ENCODE results near the gene KLF8.
"Not testable (repeated sequence)": the region's sequence is repeated elsewhere in the genome, so short reads cannot be mapped to it uniquely, and the experiment has no call there.

Gene KLF8

GRCh38 chrX:56232221-56233082 is at the start of gene KLF8:
KLF8 (plus strand) TSS chrX:56232356; CDS start chrX:56233335, 979 bp downstream.
- in situ Hi-C loops (cut with MboI; ENCODE audit: low sequenced_read_pairs): no loop called here

GRCh38 chrX:56206945-56207344 is 25.2 kb upstream of the KLF8 start:
- in situ Hi-C loops (cut with MboI; ENCODE audit: low sequenced_read_pairs): not testable (repeated sequence)

- in situ Hi-C loops (cut with MboI; ENCODE audit: low sequenced_read_pairs): no loop called here
Observed at GRCh38 chrX:56211701-56212100, 20.5 kb upstream of the KLF8 start.

DNA sequence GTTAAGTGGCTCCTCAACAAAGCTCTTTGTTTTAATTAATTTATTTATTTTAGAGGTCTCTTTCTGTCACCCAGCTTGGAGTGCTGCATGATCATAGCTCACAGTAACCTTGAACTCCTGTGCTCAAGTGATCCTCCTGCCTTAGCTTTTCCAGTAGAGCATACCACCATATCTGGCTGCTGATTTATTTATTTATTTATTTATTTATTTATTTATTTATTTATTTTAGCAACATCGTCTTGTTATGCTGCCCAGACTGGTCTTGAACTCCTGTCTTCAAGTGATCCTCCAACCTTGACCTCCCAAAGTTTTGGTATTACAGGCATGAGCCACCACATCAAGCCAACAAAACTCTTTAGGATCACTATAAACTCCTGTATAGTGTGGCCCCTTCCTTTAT is 15.8 kb upstream of the KLF8 start:
- in situ Hi-C loops (cut with MboI; ENCODE audit: low sequenced_read_pairs): no loop called here

GRCh38 chrX:56219700-56220099 is 12.5 kb upstream of the KLF8 start:
- in situ Hi-C loops (cut with MboI; ENCODE audit: low sequenced_read_pairs): no loop called here

DNA sequence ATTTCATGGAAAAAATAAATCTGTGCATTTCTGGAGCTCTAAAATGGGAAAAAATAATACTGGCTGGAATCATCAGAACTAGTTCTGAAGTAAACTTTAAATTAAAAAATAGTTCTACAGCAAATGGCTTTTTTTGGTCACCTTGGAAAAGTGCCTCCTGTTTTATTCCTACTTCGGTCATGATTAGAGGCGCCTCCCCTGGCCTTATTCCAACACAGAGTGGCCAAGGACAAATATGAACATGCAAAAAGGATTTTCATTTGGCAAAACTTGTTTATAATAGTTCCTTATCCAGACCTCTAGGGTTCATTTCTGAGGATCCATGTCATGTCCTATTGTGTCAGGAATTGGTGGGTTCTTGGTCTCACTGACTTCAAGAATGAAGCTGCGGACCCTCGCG is 11.1 kb upstream of the KLF8 start:
- in situ Hi-C loops (cut with MboI; ENCODE audit: low sequenced_read_pairs): no loop called here

GRCh38 chrX:56222473-56223000 is 9.6 kb upstream of the KLF8 start:
- in situ Hi-C loops (cut with MboI; ENCODE audit: low sequenced_read_pairs): no loop called here

DNA sequence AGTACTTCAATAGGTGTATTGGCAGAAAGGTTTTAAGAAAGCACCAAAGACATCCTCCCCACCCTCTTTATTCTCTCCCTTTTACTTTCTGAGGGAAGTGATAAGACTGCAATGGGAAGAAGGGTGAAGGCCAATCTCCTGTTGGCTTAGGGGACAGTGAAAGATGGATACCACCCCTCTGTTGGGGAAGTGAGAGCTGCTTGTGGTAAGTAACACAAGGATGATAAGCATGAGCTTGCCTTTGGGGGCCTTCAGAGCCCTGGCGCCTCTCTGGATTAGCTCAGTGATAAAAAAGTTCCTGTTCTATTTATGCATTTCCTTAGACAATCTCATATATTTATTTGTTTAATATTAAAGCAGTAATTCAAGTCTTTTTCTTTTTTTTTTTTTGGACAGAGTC is 5.2 kb upstream of the KLF8 start:
- in situ Hi-C loops (cut with MboI; ENCODE audit: low sequenced_read_pairs): no loop called here

DNA sequence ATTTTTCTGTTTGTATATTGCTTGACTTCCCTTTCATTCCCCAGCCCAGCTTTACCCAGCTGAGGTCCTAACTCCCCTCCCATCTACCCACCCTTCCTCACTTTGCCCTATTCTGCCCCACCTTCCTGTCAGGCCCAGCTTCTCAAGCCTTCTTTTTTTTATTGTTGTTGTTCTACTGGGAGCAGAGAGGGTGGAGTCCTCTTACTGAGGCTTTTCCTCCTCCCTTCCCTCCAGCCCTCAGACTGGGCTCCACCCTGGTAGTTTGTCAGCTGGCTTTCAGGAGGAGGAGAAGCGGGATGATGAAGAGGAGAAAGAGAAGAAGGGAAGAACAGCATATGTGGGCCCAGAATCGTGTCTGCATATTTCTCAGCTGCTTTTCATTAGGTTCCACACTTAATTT is 3.2 kb upstream of the KLF8 start:
- in situ Hi-C loops (cut with MboI; ENCODE audit: low sequenced_read_pairs): no loop called here

DNA sequence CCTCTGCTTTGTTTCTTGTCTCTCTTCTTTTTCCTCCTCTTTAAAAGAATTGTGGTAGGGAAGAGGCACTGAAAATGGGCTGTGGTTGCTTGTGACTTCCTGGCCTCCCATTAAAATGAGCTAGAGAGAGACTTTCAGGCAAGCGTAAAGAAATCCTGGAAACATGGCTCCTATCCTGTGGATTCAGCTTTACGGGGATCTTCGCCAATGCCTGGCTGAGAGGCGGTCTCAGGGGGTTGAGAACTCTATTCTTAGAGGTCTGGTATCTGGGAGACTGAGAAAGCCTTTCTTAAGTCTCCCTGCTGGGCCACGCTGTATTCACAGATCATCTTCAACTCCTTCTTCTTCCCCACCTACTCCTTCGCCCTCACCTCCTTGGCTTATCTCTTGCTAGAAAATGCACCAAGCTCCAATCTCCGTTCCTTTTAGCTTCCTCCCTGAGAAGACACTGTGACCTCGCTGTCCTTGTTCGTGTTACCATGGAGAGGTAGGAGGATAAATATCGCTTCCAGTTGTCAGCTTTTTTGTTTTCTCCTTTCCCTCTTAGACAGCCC is 542 bp upstream of the KLF8 start:
- in situ Hi-C loops (cut with MboI; ENCODE audit: low sequenced_read_pairs): no loop called here

GRCh38 chrX:56233100-56233499 is 944 bp downstream of the KLF8 start:
- in situ Hi-C loops (cut with MboI; ENCODE audit: low sequenced_read_pairs): no loop called here

DNA sequence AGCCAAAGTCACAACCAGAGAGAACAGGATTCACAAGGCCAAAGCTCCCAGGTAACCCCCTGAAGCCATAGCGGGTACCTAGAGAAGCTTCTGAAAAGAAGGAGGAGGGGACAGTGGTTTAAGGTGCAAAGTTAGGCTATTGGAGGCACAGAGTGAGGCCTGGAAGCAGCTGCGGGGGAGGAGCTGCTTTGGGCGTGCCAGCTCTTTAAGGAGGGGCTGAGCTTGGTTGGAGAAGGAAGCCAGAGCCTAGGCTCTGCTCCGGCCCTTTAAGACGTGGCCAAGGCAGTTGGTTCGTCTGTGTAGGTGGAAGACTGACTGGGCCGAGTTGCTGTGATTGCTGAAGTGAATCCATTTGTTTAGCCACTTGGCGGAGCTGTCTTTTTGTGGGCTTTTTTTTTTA is 1.5 kb downstream of the KLF8 start:
- in situ Hi-C loops (cut with MboI; ENCODE audit: low sequenced_read_pairs): no loop called here

DNA sequence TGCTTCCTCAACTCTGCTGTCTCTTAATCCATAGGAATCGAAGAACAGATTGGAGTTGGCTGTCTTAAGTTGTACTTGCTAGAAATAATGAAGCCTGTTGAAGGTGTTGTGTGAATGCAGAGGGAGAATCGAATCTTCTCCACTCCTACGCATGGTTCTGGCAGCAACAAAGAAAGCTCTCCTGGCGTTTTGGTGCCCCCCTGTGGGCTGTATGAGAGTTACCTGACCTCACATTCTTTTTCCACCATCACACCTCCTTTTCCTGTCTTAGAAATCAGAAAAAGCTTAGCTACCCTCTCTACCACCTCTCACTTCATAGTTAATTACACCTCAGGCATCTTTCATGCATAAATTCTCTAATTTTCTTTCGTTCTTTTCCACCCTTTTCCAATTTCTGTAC is 16.3 kb downstream of the KLF8 start:
- in situ Hi-C loops (cut with MboI; ENCODE audit: low sequenced_read_pairs): no loop called here

- in situ Hi-C loops (cut with MboI; ENCODE audit: low sequenced_read_pairs): no loop called here
Observed at GRCh38 chrX:56253832-56254703, 21.9 kb downstream of the KLF8 start.

DNA sequence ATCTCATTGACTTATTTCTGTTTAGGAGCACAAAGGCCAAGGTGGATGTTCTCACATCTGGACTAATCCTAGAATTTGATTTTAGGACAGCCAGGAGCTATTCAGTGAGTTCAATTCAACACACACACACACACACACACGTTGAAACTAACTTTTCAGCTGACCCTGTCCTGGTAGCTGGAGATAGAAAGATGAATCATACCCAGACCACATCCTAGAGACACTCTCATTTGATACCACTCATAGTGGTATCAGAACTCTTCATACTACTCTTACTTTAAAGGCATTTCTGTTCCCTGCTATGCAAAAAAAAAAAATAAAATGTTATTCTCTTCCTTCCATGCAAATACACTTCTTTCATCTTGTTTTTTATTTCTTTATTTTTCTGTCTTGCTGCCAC is 36.7 kb downstream of the KLF8 start:
- in situ Hi-C loops (cut with MboI; ENCODE audit: low sequenced_read_pairs): no loop called here

- in situ Hi-C loops (cut with MboI; ENCODE audit: low sequenced_read_pairs): no loop called here
Observed at GRCh38 chrX:56278692-56279091, 46.5 kb downstream of the KLF8 start.

DNA sequence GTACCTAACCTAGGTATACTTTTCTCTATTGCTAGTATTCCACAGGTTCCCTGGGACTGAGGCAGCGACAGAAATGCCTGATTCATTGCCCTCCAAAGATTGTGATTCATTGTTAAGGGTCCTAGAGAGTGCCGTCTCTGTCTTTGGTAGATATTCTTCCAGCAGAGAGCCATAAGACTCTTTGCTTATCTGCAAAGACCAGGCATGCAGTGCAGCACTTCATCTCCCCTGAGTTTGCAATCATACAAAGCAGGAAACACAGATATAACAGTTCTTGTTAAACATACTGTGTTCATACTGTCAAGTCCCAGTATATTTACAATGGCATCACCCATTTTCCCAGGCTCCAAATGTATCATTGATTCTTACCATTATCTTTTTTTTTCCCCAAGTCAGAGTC is 47.7 kb downstream of the KLF8 start:
- in situ Hi-C loops (cut with MboI; ENCODE audit: low sequenced_read_pairs): no loop called here

DNA sequence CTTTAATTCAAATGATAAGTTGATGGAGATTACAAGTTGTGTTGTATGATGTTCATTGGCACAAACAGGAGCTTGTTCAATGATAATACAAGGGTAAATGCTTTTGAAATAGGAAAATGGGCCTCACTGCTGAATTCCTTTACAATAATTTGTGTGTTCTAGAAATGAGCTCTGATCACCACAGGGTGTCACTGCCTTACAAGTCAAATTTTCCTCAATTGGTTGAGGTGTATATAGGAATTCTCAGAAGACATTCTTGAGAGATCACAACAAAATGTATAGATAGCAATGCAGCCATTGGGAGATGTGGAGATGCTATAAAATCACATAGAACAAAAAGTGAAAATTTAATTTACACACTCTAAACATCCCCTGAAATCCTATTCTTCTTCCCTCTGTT is 49.6 kb downstream of the KLF8 start:
- in situ Hi-C loops (cut with MboI; ENCODE audit: low sequenced_read_pairs): no loop called here

GRCh38 chrX:56284269-56284668 is 52.1 kb downstream of the KLF8 start:
- in situ Hi-C loops (cut with MboI; ENCODE audit: low sequenced_read_pairs): no loop called here

GRCh38 chrX:56288608-56289007 is 56.5 kb downstream of the KLF8 start:
- in situ Hi-C loops (cut with MboI; ENCODE audit: low sequenced_read_pairs): no loop called here

DNA sequence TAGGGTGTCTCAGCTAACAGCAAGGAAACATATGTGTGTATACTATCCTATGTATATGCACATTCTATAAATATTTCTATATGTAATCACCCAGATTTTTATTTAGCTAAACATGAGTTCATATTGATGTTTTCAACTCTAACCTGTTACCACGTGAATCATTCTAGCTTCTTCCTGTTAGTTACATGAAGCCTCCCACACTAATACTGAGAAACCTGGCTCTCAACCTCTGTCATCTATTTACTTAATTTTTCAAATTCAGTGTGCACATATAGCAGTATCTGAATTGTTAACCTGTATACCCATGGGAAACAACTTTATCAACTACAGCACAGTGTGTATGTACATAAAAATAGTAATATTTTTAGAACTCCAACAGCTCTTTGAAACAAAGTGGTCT is 57.3 kb downstream of the KLF8 start:
- in situ Hi-C loops (cut with MboI; ENCODE audit: low sequenced_read_pairs): no loop called here
